ENCODE measurements around the gene PAX1. TPM values are rescaled to one million over a fixed set of nuclear protein-coding genes. Genes with fewer than 3 reads are reported as not detected.

The PAX1 gene
- total RNA-seq, 6 experiments from 2014 or later, result not detected

GRCh38 chr20:21712443-21713059, 7.1 kb downstream of the PAX1 start:
- Mint-ChIP-seq H3K4me1 (ENCODE audit: low read depth) (no peaks in the 10 kb centered on the region), H3K9me3 (no peaks in the 10 kb centered on the region), H3K27ac (no peak overlapping the region), H3K36me3 (ENCODE audit: low read depth) (no peaks in the 10 kb centered on the region), H3K27me3 (ENCODE audit: insufficient read depth) (peaks cover 23% of the 10 kb centered on the region), H3K4me3 (no peak overlapping the region)
- TF ChIP-seq CTCF (IDR thresholded peaks at IDR 0.05), result no peak
- no peak for DNase-seq

GRCh38 chr20:21713470-21713869, 8.0 kb downstream of the PAX1 start:
- no peak for DNase-seq
- no peak overlapping the region for H3K4me3 Mint-ChIP-seq
- no peak overlapping the region for H3K27ac Mint-ChIP-seq
- H3K27me3 Mint-ChIP-seq (ENCODE audit: insufficient read depth), result peaks cover 23% of the 10 kb centered on the region
- TF ChIP-seq CTCF (IDR thresholded peaks at IDR 0.05), result no peak
- H3K4me1 Mint-ChIP-seq (ENCODE audit: low read depth), result no peaks in the 10 kb centered on the region
- no peaks in the 10 kb centered on the region for H3K9me3 Mint-ChIP-seq
- H3K36me3 Mint-ChIP-seq (ENCODE audit: low read depth), result no peaks in the 10 kb centered on the region

DNA sequence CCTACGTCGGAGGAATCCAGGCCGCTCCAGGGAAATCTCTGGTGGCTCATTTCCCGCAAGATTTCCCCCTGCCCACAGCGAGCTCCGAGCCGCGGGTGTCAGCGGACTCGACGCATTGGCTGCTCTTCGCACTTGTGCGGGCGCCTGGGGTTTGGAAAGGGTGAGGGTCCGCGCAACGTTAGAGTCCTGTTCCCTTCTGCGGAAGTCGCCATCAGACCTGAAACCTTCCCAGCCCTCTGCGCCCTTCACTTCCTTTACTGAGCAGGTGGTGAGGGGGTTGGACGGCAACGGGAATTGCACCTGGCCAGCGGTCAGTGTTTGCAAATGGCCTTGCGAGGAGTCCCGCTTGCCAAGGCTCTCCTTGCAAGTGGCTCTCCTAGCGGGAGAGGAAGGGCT, 8.4 kb downstream of the PAX1 start:
- Mint-ChIP-seq H3K27ac (no peak overlapping the region), H3K36me3 (ENCODE audit: low read depth) (no peaks in the 10 kb centered on the region), H3K27me3 (ENCODE audit: insufficient read depth) (peaks cover 23% of the 10 kb centered on the region), H3K4me3 (no peak overlapping the region), H3K4me1 (ENCODE audit: low read depth) (no peaks in the 10 kb centered on the region), H3K9me3 (no peaks in the 10 kb centered on the region)
- no peak for TF ChIP-seq CTCF (IDR thresholded peaks at IDR 0.05)
- DNase-seq, result no peak

- H3K36me3 Mint-ChIP-seq (ENCODE audit: low read depth), result no peaks in the 10 kb centered on the region
- no peaks in the 10 kb centered on the region for H3K4me1 Mint-ChIP-seq (ENCODE audit: low read depth)
- TF ChIP-seq CTCF (IDR thresholded peaks at IDR 0.05), result no peak
- H3K27ac Mint-ChIP-seq, result no peak overlapping the region
- DNase-seq, result no peak
- no peaks in the 10 kb centered on the region for H3K9me3 Mint-ChIP-seq
- H3K27me3 Mint-ChIP-seq (ENCODE audit: insufficient read depth), result peaks cover 20% of the 10 kb centered on the region
- H3K4me3 Mint-ChIP-seq, result no peak overlapping the region
Measured at GRCh38 chr20:21714297-21715192, 9.1 kb downstream of the PAX1 start.

DNA sequence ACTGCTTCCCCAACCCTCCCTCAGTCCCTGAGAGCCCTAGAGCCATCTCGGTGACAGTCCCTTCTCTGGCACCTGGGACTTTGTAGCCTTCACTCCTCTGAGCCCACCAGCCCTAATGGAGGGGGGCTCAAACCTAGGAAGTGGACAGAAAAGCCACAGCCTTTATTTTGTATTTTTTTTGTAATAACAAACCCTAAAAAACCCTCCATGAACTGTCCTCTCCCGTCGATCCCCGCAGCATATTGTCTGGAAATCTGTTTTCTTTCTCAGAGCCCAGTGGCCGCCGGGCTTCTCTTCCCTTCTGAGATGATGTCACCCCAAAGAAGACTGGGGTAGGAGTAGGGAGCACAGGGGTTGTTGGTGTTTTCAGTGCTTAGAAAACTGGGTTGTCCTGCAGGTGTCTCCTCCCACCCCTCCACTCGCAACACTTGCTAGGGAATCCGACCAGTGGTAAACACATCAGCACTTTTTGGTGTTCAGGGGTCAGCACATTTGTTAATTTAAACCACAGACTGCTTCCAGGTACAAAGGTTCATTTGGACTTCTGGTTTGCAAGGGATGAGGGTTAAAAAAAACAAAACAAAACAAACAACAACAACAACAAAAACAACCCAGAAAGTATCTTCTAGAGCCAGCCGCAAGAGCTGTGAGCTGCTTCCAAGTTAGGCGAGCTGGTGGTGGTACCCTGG, 9.9 kb downstream of the PAX1 start:
- TF ChIP-seq CTCF (IDR thresholded peaks at IDR 0.05), result no peak
- no peaks in the 10 kb centered on the region for H3K9me3 Mint-ChIP-seq
- no peaks in the 10 kb centered on the region for H3K36me3 Mint-ChIP-seq (ENCODE audit: low read depth)
- DNase-seq, result no peak
- H3K27me3 Mint-ChIP-seq (ENCODE audit: insufficient read depth), result peaks cover 18% of the 10 kb centered on the region
- no peak overlapping the region for H3K27ac Mint-ChIP-seq
- H3K4me3 Mint-ChIP-seq, result no peak overlapping the region
- H3K4me1 Mint-ChIP-seq (ENCODE audit: low read depth), result no peaks in the 10 kb centered on the region

Measured in HFFc6 (cell line).